CD14-positive monocyte (primary cell): ENCODE data around the gene SPTAN1. TPM values are rescaled to one million over a fixed set of nuclear protein-coding genes. Genes with fewer than 3 reads are reported as not detected.

Source experiments
- DNase-seq, 3 donors: peaks; one replicate each; pipeline ENCODE4 v3.0.0-alpha.2; 2011 to 2022
- H2AFZ ChIP-seq: 2 replicates; pipeline ENCODE4 v1.6.0; 2012; ENCODE audit warnings: mild to moderate bottlenecking, low read depth, low read length, inconsistent platforms; ENCODE audit not compliant: insufficient read depth, poor library complexity, severe bottlenecking
- H3K27ac ChIP-seq, 2 donors: 1 replicate in 1 of 2; 2 replicates in 1 of 2; pipeline ENCODE4 v1.5.1; 2012 to 2013; ENCODE audit warnings: low read length in 2 of 2, control low read depth in 1 of 2, inconsistent platforms in 1 of 2, low read depth in 1 of 2, mild to moderate bottlenecking in 1 of 2
- H3K27me3 ChIP-seq, 2 donors: one replicate each; pipeline versions ENCODE4 v1.6.0 to v1.6.1; 2011 to 2013; ENCODE audit warnings: low read length in 2 of 2; ENCODE audit not compliant: control insufficient read depth in 2 of 2, insufficient read depth in 2 of 2
- H3K36me3 ChIP-seq, 2 donors: replicated peaks in 1 of 2; 1 replicate in 1 of 2; 2 replicates in 1 of 2; pipeline versions ENCODE4 v1.5.1 to v1.6.1; 2012 to 2013; ENCODE audit warnings: low read length in 2 of 2, control low read depth in 1 of 2, inconsistent platforms in 1 of 2, mild to moderate bottlenecking in 1 of 2; ENCODE audit not compliant: insufficient read depth in 2 of 2, control insufficient read depth in 1 of 2
- H3K4me1 ChIP-seq, 2 donors: 1 replicate in 1 of 2; 2 replicates in 1 of 2; pipeline versions ENCODE4 v1.5.1 to v1.6.1; 2012 to 2013; ENCODE audit warnings: low read length in 2 of 2, control low read depth in 1 of 2, inconsistent platforms in 1 of 2, mild to moderate bottlenecking in 1 of 2, moderate library complexity in 1 of 2; ENCODE audit not compliant: insufficient read depth in 2 of 2, control insufficient read depth in 1 of 2
- H3K4me2 ChIP-seq: replicated peaks from 2 replicates; pipeline ENCODE3; 2012; ENCODE audit warnings: low read length, moderate library complexity, mild to moderate bottlenecking; ENCODE audit not compliant: poor library complexity, severe bottlenecking; ENCODE audit errors: extremely low read depth
- H3K4me3 ChIP-seq, 3 experiments: fragments of 200-600 bp in 1 of 3; sonication (generic) in 1 of 3; replicated peaks in 1 of 3; 1 replicate in 2 of 3; 2 replicates in 1 of 3; pipeline ENCODE4 v1.5.1; 2011 to 2013; ENCODE audit warnings: low read length in 3 of 3, mild to moderate bottlenecking in 3 of 3, control low read depth in 2 of 3, low read depth in 2 of 3, inconsistent platforms in 1 of 3, moderate library complexity in 1 of 3
- H3K79me2 ChIP-seq: 2 replicates; pipeline ENCODE4 v1.6.0; 2012; ENCODE audit warnings: mild to moderate bottlenecking, control low read depth, inconsistent platforms, low read length, moderate library complexity; ENCODE audit not compliant: insufficient read depth
- H3K9ac ChIP-seq: 2 replicates; pipeline ENCODE4 v1.6.0; 2017; ENCODE audit warnings: low read length, mild to moderate bottlenecking; ENCODE audit not compliant: insufficient read depth, poor library complexity, severe bottlenecking
- H3K9me3 ChIP-seq, 2 donors: replicated peaks in 1 of 2; 1 replicate in 1 of 2; 2 replicates in 1 of 2; pipeline versions ENCODE4 v1.5.1 to v1.6.1; 2012 to 2013; ENCODE audit warnings: low read length in 2 of 2, control low read depth in 1 of 2; ENCODE audit not compliant: control insufficient read depth in 1 of 2, insufficient read depth in 1 of 2
- H4K20me1 ChIP-seq: 2 replicates; pipeline ENCODE4 v1.6.0; 2012; ENCODE audit warnings: mild to moderate bottlenecking, low read length, control low read depth, moderate library complexity; ENCODE audit not compliant: insufficient read depth
- H3K27ac Mint-ChIP-seq, 7 donors: one replicate each; pipeline ENCODE4 v1.8.0; 2020; ENCODE audit warnings: mild to moderate bottlenecking in 7 of 7, mixed read lengths in 7 of 7, moderate library complexity in 6 of 7, inconsistent platforms in 2 of 7
- H3K27me3 Mint-ChIP-seq, 3 donors: one replicate each; pipeline ENCODE4 v1.8.0; 2021 to 2022; ENCODE audit warnings: low read depth in 3 of 3, mild to moderate bottlenecking in 3 of 3, mixed read lengths in 3 of 3, moderate library complexity in 3 of 3, inconsistent platforms in 1 of 3
- H3K36me3 Mint-ChIP-seq, 2 donors: one replicate each; pipeline ENCODE4 v1.8.0; 2020; ENCODE audit warnings: mixed read lengths in 2 of 2, inconsistent platforms in 1 of 2, mild to moderate bottlenecking in 1 of 2
- H3K4me1 Mint-ChIP-seq: one replicate; pipeline ENCODE4 v1.8.0; 2020; ENCODE audit warnings: mild to moderate bottlenecking, mixed read lengths
- H3K4me3 Mint-ChIP-seq, 2 donors: one replicate each; pipeline ENCODE4 v1.8.0; 2020; ENCODE audit warnings: mild to moderate bottlenecking in 2 of 2, mixed read lengths in 2 of 2, moderate library complexity in 1 of 2
- H3K9me3 Mint-ChIP-seq, 7 donors: one replicate each; pipeline ENCODE4 v1.8.0; 2020 to 2022; ENCODE audit warnings: mixed read lengths in 7 of 7, mild to moderate bottlenecking in 6 of 7, moderate library complexity in 6 of 7, inconsistent platforms in 2 of 7
- CTCF ChIP-seq: fragments of 200-600 bp; IDR thresholded peaks from one replicate; pipeline ENCODE4 v1.8.0; 2022; ENCODE audit warnings: antibody characterized with exemption, mild to moderate bottlenecking
- whole genome bisulfite sequencing: methylation state at CpG from one replicate; pipeline ENCODE4 v1.1.5; 2013; ENCODE audit warnings: missing lambda C conversion rate; ENCODE audit not compliant: insufficient coverage; 5-methylcytosine and 5-hydroxymethylcytosine counted together
- intact Hi-C, 2 donors: fragments of 100-400 bp; cut with micrococcal nuclease; formaldehyde crosslinking; loops; one replicate each; pipeline versions ENCODE4 v1.15.0 to v1.15.1; 2023
- polyA plus RNA-seq, 3 donors: library from polyadenylated mRNA; depleted of rRNA in 1 of 3; unstranded in 2 of 3; stranded (reverse) in 1 of 3; fragments of 300-500 nt in 2 of 3; fragments of >200 nt in 1 of 3; fragmentation: Illumina TruSeq in 2 of 3; gene quantifications; 1 replicate in 2 of 3; 2 replicates in 1 of 3; pipeline ENCODE4 v1.2.3, GENCODE V29; 2012 to 2021

The SPTAN1 gene
- polyA plus RNA-seq, 3 donors = 6.2 to 40.8 (median 8.5) TPM

- Histone ChIP-seq H3K4me3 (no peak overlapping the region), H4K20me1 (peaks cover 15% of the 10 kb centered on the region), H3K36me3 (no peaks in the 10 kb centered on the region), H2AFZ (no peak overlapping the region), H3K9ac (no peak overlapping the region), H3K4me1 (peaks cover 10 to 23% of the 10 kb centered on the region in 2 donors), H3K27me3 (no peaks in the 10 kb centered on the region), H3K9me3 (no peaks in the 10 kb centered on the region), H3K4me2 (no peak overlapping the region), H3K79me2 (peaks cover 35% of the 10 kb centered on the region), H3K27ac (no peak overlapping the region)
- no peak for TF ChIP-seq CTCF
- peaks cover 14% of the 10 kb centered on the region for H3K4me1 Mint-ChIP-seq
- H3K9me3 Mint-ChIP-seq = no peaks in the 10 kb centered on the region
- H3K4me3 Mint-ChIP-seq = no peak overlapping the region
- peaks cover 2 to 8% of the 10 kb centered on the region in 2 donors for H3K36me3 Mint-ChIP-seq
- H3K27ac Mint-ChIP-seq = no peak overlapping the region
- no peak for DNase-seq
- intact Hi-C loops = no loop called here
- 93% methylated on average over 3 of the region's 5 CpGs for WGBS
- H3K27me3 Mint-ChIP-seq = peaks cover 0 to 4% (median 0%) of the 10 kb centered on the region in 3 donors
These were observed 4.7 kb downstream of the SPTAN1 start for GRCh38 chr9:128556926-128557634.

- Histone ChIP-seq H3K27ac (no peak overlapping the region), H3K79me2 (peaks cover 26% of the 10 kb centered on the region)
- TF ChIP-seq CTCF = no peak
These were observed 6.3 kb downstream of the SPTAN1 start for GRCh38 chr9:128558431-128559310.

More at GRCh38 chr9:128558431-128559310, 6.3 kb downstream of the SPTAN1 start:
- H3K27me3 ChIP-seq = no peaks in the 10 kb centered on the region
- Mint-ChIP-seq H3K27me3 (peaks cover 0 to 4% (median 0%) of the 10 kb centered on the region in 3 donors), H3K4me3 (no peak overlapping the region), H3K36me3 (peaks cover 7 to 12% of the 10 kb centered on the region in 2 donors), H3K4me1 (peaks cover 14% of the 10 kb centered on the region), H3K27ac (peak overlapping the region in 2 of 7 donors; percentile 37 to 60), H3K9me3 (no peaks in the 10 kb centered on the region)
- H3K9me3 ChIP-seq = no peaks in the 10 kb centered on the region
- DNase-seq = peak in 1 of 3 donors; percentile 35
- no peak overlapping the region for H2AFZ ChIP-seq
- peaks cover 4 to 14% of the 10 kb centered on the region in 2 donors for H3K4me1 ChIP-seq
- no peak overlapping the region for H3K4me3 ChIP-seq
- peaks cover 0 to 3% of the 10 kb centered on the region in 2 donors for H3K36me3 ChIP-seq
- 4% methylated on average over 10 of the region's 12 CpGs for WGBS
- H4K20me1 ChIP-seq = peaks cover 15% of the 10 kb centered on the region
- intact Hi-C loops = no loop called here
- H3K9ac ChIP-seq = no peak overlapping the region
- H3K4me2 ChIP-seq = no peak overlapping the region
